T-cell (primary cell): ENCODE results near the gene PPFIA4. TPM values are rescaled to one million over a fixed set of nuclear protein-coding genes. Genes with fewer than 3 reads are reported as not detected.

Experiments used
- ATAC-seq, 4 experiments: fragments of 200-7000 bp in 3 of 4; fragments of 150-1000 bp in 1 of 4; cut with Tn5 transposase; replicated peaks in 1 of 4; 1 replicate in 3 of 4; 2 replicates in 1 of 4; pipeline ENCODE4 v1.10.0; 2021; ENCODE audit warnings: moderate library complexity in 3 of 4, mild to moderate bottlenecking in 2 of 4, moderate number of reproducible peaks in 1 of 4
- CTCF ChIA-PET, 2 donors: fragments of 300-600 bp; sonication (Branson Sonifier 250); formaldehyde crosslinking; loops; one replicate each; lab custom pipeline; 2022; ENCODE audit warnings: antibody characterized with exemption in 2 of 2; lab: Charles Lee
- POLR2A ChIA-PET, 2 donors: fragments of 300-600 bp; sonication (Branson Sonifier 250); formaldehyde crosslinking; loops; one replicate each; lab custom pipeline; 2022; ENCODE audit warnings: antibody characterized with exemption in 2 of 2; lab: Charles Lee
- DNase-seq, 35 experiments: peaks; one replicate each; pipeline versions ENCODE4 v3.0.0 to v3.0.0-alpha.2; 2013 to 2023
- H3K27ac ChIP-seq: one replicate; pipeline ENCODE4 v1.5.1; 2013; ENCODE audit warnings: low read length
- H3K27me3 ChIP-seq, 2 experiments: replicated peaks in 1 of 2; 1 replicate in 1 of 2; 2 replicates in 1 of 2; pipeline versions ENCODE4 v1.6.1 to v1.7.0; 2013; ENCODE audit warnings: low read length in 1 of 2, mixed read lengths in 1 of 2; ENCODE audit not compliant: control insufficient read depth in 2 of 2, insufficient read depth in 2 of 2; ENCODE audit errors: extremely low read depth in 1 of 2
- H3K36me3 ChIP-seq, 2 donors: 1 replicate in 1 of 2; 2 replicates in 1 of 2; pipeline versions ENCODE4 v1.6.1 to v1.7.0; 2013; ENCODE audit warnings: low read length in 1 of 2; ENCODE audit not compliant: control insufficient read depth in 2 of 2, insufficient read depth in 1 of 2; ENCODE audit errors: extremely low read depth in 1 of 2
- H3K4me1 ChIP-seq, 2 experiments: 1 replicate in 1 of 2; 2 replicates in 1 of 2; pipeline versions ENCODE4 v1.6.1 to v1.7.0; 2013; ENCODE audit warnings: low read length in 2 of 2, mixed read lengths in 1 of 2; ENCODE audit not compliant: insufficient read depth in 2 of 2, control insufficient read depth in 1 of 2; ENCODE audit errors: extremely low read depth in 1 of 2
- H3K4me3 ChIP-seq, 2 donors: 1 replicate in 1 of 2; 2 replicates in 1 of 2; pipeline versions ENCODE4 v1.5.1 to v1.7.0; 2013; ENCODE audit warnings: mild to moderate bottlenecking in 2 of 2, low read length in 1 of 2, moderate library complexity in 1 of 2; ENCODE audit not compliant: control insufficient read depth in 1 of 2; ENCODE audit errors: extremely low read depth in 1 of 2
- H3K9me3 ChIP-seq: 2 replicates; pipeline ENCODE4 v1.7.0; 2013
- H3K27ac Mint-ChIP-seq, 2 donors: one replicate each; pipeline ENCODE4 v1.8.0; 2020 to 2021; ENCODE audit warnings: mild to moderate bottlenecking in 2 of 2, mixed read lengths in 2 of 2
- H3K27me3 Mint-ChIP-seq, 2 donors: one replicate each; pipeline ENCODE4 v1.8.0; 2021 to 2022; ENCODE audit warnings: mixed read lengths in 2 of 2
- H3K36me3 Mint-ChIP-seq: one replicate; pipeline ENCODE4 v1.8.0; 2021; ENCODE audit warnings: mixed read lengths
- H3K4me1 Mint-ChIP-seq, 3 donors: one replicate each; pipeline ENCODE4 v1.8.0; 2020 to 2022; ENCODE audit warnings: mixed read lengths in 3 of 3, mild to moderate bottlenecking in 1 of 3
- H3K4me3 Mint-ChIP-seq, 3 donors: one replicate each; pipeline ENCODE4 v1.8.0; 2020 to 2022; ENCODE audit warnings: mild to moderate bottlenecking in 3 of 3, mixed read lengths in 3 of 3, moderate library complexity in 3 of 3
- H3K9me3 Mint-ChIP-seq, 3 donors: one replicate each; pipeline ENCODE4 v1.8.0; 2020 to 2022; ENCODE audit warnings: mixed read lengths in 3 of 3
- WGBS: methylation state at CpG from one replicate; pipeline ENCODE4 v1.1.5; 2013; ENCODE audit warnings: missing lambda C conversion rate; ENCODE audit not compliant: insufficient coverage; 5-methylcytosine and 5-hydroxymethylcytosine counted together
- total RNA-seq, 35 experiments: library from RNA in 6 of 35; stranded (reverse) in 6 of 35; fragments of 120-200 nt in 1 of 35; gene quantifications; one replicate each; pipeline versions ENCODE4 v1.2.1 to v1.2.4 and lab custom pipeline; 2013 to 2026

The PPFIA4 gene
- total RNA-seq, 5 donors from 2014 or later (not counting 1 experiment from before 2014, with no cell fraction given) = 0.66 to 2.0 (median 1.7) TPM

- no peak overlapping the region for H3K27ac ChIP-seq
- H3K4me3 ChIP-seq = no peak overlapping the region
- no peak overlapping the region for H3K4me3 Mint-ChIP-seq
- peaks cover 14 to 22% of the 10 kb centered on the region in 2 donors for H3K27me3 Mint-ChIP-seq
- no peaks in the 10 kb centered on the region for H3K4me1 ChIP-seq
- H3K27me3 ChIP-seq = peaks cover 0 to 42% of the 10 kb centered on the region in 2 experiments
- H3K36me3 ChIP-seq = no peaks in the 10 kb centered on the region
- CTCF ChIA-PET = no interaction called here
- DNase-seq (no peak), ATAC-seq (no peak)
- H3K36me3 Mint-ChIP-seq = no peaks in the 10 kb centered on the region
- no peaks in the 10 kb centered on the region for H3K9me3 Mint-ChIP-seq
- H3K9me3 ChIP-seq = no peaks in the 10 kb centered on the region
- 76% methylated on average over 6 of the region's 11 CpGs for WGBS
- no peak overlapping the region for H3K27ac Mint-ChIP-seq
- POLR2A ChIA-PET = no interaction called here
- no peaks in the 10 kb centered on the region for H3K4me1 Mint-ChIP-seq
Observed at GRCh38 chr1:203086992-203087763, 60.9 kb downstream of the PPFIA4 start.

GRCh38 chr1:203088441-203088840 is 62.1 kb downstream of the PPFIA4 start:
- Mint-ChIP-seq H3K27me3 (peaks cover 24 to 27% of the 10 kb centered on the region in 2 donors), H3K9me3 (no peaks in the 10 kb centered on the region), H3K4me3 (no peak overlapping the region), H3K4me1 (no peaks in the 10 kb centered on the region), H3K27ac (no peak overlapping the region), H3K36me3 (no peaks in the 10 kb centered on the region)
- WGBS = 80% methylated on average over 3 of the region's 3 CpGs
- ATAC-seq = no peak
- Histone ChIP-seq H3K36me3 (no peaks in the 10 kb centered on the region), H3K9me3 (no peaks in the 10 kb centered on the region), H3K27ac (no peak overlapping the region), H3K4me1 (no peaks in the 10 kb centered on the region), H3K27me3 (peaks cover 0 to 38% of the 10 kb centered on the region in 2 experiments), H3K4me3 (no peak overlapping the region)
- CTCF ChIA-PET = no interaction called here
- POLR2A ChIA-PET = no interaction called here
- no peak for DNase-seq

GRCh38 chr1:203089001-203089650 is 62.8 kb downstream of the PPFIA4 start:
- Histone ChIP-seq H3K4me1 (no peaks in the 10 kb centered on the region), H3K4me3 (no peak overlapping the region), H3K27ac (no peak overlapping the region), H3K27me3 (peaks cover 0 to 35% of the 10 kb centered on the region in 2 experiments), H3K9me3 (no peaks in the 10 kb centered on the region), H3K36me3 (no peaks in the 10 kb centered on the region)
- no peak for DNase-seq
- ChIA-PET POLR2A (no interaction called here), CTCF (no interaction called here)
- Mint-ChIP-seq H3K9me3 (peaks cover 0 to 2% (median 0%) of the 10 kb centered on the region in 3 donors), H3K4me1 (no peaks in the 10 kb centered on the region), H3K27ac (no peak overlapping the region), H3K36me3 (no peaks in the 10 kb centered on the region), H3K4me3 (no peak overlapping the region), H3K27me3 (peaks cover 24 to 27% of the 10 kb centered on the region in 2 donors)
- ATAC-seq = no peak
- 75% methylated on average over 4 of the region's 7 CpGs for WGBS

- H3K4me1 Mint-ChIP-seq = no peaks in the 10 kb centered on the region
- H3K36me3 ChIP-seq = no peaks in the 10 kb centered on the region
- H3K27me3 ChIP-seq = peaks cover 0 to 31% of the 10 kb centered on the region in 2 experiments
- H3K4me1 ChIP-seq = no peaks in the 10 kb centered on the region
- H3K9me3 Mint-ChIP-seq = peaks cover 4 to 6% (median 5%) of the 10 kb centered on the region in 3 donors
- no peak overlapping the region for H3K4me3 Mint-ChIP-seq
- ATAC-seq (no peak), DNase-seq (no peak)
- H3K27me3 Mint-ChIP-seq = peaks cover 24 to 27% of the 10 kb centered on the region in 2 donors
- WGBS = 78% methylated on average over 5 of the region's 7 CpGs
- no peak overlapping the region for H3K27ac ChIP-seq
- no peak overlapping the region for H3K4me3 ChIP-seq
- no peak overlapping the region for H3K27ac Mint-ChIP-seq
- ChIA-PET POLR2A (no interaction called here), CTCF (no interaction called here)
- peaks cover 3% of the 10 kb centered on the region for H3K36me3 Mint-ChIP-seq
- no peaks in the 10 kb centered on the region for H3K9me3 ChIP-seq
Observed at GRCh38 chr1:203089651-203090045, 63.4 kb downstream of the PPFIA4 start.

GRCh38 chr1:203090421-203091198 is 64.3 kb downstream of the PPFIA4 start:
- CTCF ChIA-PET = interaction anchor here in 1 of 2 donors (0.7 kb wide), 1 partner anchor 1662 kb away, joined by 5 read pairs; no protein-coding TSS in a partner anchor
- no peak overlapping the region for H3K4me3 ChIP-seq
- H3K27me3 ChIP-seq = peaks cover 0 to 29% of the 10 kb centered on the region in 2 experiments
- Mint-ChIP-seq H3K4me3 (no peak overlapping the region), H3K9me3 (peaks cover 10 to 16% (median 14%) of the 10 kb centered on the region in 3 donors), H3K36me3 (peaks cover 3% of the 10 kb centered on the region), H3K27me3 (peaks cover 27 to 28% of the 10 kb centered on the region in 2 donors), H3K27ac (no peak overlapping the region), H3K4me1 (no peaks in the 10 kb centered on the region)
- H3K27ac ChIP-seq = no peak overlapping the region
- ATAC-seq (no peak), DNase-seq (no peak)
- H3K9me3 ChIP-seq = no peaks in the 10 kb centered on the region
- H3K36me3 ChIP-seq = no peaks in the 10 kb centered on the region
- H3K4me1 ChIP-seq = no peaks in the 10 kb centered on the region
- POLR2A ChIA-PET = no interaction called here
- WGBS = 69% methylated on average over 4 of the region's 6 CpGs

- H3K4me1 ChIP-seq = no peaks in the 10 kb centered on the region
- no peak for ATAC-seq
- H3K9me3 ChIP-seq = no peaks in the 10 kb centered on the region
- no peak overlapping the region for H3K4me3 Mint-ChIP-seq
- ChIA-PET CTCF (interaction anchor here in 1 of 2 donors (0.7 kb wide), 1 partner anchor 1662 kb away, joined by 5 read pairs; no protein-coding TSS in a partner anchor), POLR2A (no interaction called here)
- H3K36me3 Mint-ChIP-seq = peaks cover 3% of the 10 kb centered on the region
- H3K27ac ChIP-seq = no peak overlapping the region
- peaks cover 27 to 31% of the 10 kb centered on the region in 2 donors for H3K27me3 Mint-ChIP-seq
- no peaks in the 10 kb centered on the region for H3K4me1 Mint-ChIP-seq
- H3K9me3 Mint-ChIP-seq = peaks cover 10 to 21% (median 20%) of the 10 kb centered on the region in 3 donors
- WGBS = 86% methylated on average over 3 of the region's 4 CpGs
- H3K4me3 ChIP-seq = no peak overlapping the region
- H3K27me3 ChIP-seq = peaks cover 0 to 26% of the 10 kb centered on the region in 2 experiments
- no peak overlapping the region for H3K27ac Mint-ChIP-seq
- H3K36me3 ChIP-seq = no peaks in the 10 kb centered on the region
- DNase-seq = no peak
Observed at GRCh38 chr1:203091199-203091477, 64.8 kb downstream of the PPFIA4 start.
